ENCODE measurements around the gene PKD1L1.

DNA sequence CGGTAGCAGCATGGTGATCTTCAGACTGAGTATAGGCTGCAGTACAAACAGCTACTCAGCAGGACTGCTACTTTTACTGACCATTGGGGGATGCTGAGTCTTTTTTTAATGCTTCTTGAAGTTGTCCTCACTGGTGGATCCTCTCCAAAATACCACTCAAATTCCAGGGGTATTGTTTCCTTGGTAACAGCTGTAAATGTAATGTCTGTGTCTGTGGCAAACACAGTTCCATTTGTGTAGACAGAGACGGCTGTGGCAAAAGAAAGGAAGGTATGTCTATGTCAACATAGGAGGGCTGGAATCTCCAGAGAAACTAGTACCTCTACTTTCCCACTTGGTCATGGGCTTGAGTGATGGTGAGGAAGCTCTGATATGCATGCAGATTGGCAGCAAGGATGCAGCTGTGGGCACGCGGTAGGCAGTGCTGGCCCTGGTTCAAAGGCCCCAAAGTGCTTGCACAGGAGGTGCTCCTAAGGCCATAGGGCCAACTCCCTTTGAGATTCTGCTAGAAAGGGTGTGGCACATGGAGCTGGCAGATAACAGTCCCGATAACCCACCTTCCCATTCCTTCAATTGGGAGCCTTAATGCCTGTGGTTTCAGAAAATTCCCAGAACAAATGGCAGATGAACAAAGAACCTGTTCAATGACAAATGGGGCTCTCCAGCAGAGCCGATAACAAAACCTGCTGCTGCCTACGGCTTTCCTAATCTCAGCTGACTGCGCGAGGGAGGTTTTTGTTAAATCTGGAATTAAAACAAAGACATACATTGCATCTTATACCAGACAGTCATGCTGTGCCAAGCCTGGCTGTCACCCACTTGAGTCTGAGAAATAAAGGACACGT, 43.0 kb downstream of the PKD1L1 start:
- TF ChIP-seq CTCF (IDR thresholded peaks at IDR 0.05) (no peak), POLR2A (IDR thresholded peaks at IDR 0.05) (no peak)
